ENCODE measurements around the gene ARPC2.

The ARPC2 gene

DNA sequence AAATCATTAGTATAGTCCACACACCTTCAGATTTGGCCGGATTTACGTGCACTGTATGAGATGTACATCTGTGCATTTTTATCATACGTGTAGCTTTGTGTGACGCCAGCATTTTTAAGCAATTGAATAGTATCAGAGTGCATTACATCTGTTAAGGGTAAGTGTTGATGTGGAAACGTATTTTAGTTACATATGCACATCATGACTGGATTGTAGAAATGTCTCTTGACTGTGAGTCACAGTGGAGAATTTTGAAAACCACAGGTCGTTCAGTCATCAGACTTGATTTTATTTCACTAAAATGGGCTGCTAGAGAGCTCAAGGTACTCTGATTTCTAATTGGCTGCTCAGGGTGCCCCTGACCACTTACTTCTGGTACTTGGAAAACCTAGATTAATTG lies 38.5 kb downstream of the ARPC2 start:
- peak; percentile 20 for DNase-seq (ENCODE audit: low spot score)

DNA sequence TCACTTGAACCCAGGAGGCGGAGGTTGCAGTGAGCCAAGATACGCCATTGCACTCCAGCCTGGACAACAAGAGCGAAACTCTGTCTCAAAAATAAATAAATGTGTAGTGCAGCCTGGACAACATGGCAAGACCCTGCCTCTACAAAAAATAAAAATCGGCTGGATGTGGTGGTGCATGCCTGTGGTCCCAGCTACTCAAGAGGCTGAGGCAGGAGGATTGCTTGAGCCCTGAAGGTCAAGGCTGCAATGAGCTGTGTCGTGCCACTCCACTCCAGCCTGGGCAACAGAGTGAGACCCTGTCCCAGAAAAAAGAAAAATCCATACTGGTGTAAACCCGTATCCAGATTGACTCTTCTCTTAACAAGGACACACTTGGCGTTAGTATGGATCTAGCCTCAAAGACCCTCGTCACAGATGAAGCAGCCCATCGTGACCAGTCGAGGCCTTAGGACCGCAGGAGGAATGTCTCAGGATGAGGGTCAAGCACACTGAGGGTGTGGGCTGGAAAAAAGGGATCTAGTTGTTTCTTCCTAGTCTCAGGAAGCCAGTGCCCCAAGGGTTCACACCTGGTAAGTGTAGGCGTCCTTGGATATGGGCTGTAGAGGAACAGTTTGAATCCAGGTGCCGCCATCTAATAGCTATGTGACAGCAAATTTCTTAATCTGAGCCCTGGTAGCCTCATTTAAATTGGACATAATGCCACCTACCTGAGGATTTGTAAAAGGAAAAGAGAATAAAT lies 39.8 kb downstream of the ARPC2 start:
- no peak for DNase-seq (ENCODE audit: low spot score)

DNA sequence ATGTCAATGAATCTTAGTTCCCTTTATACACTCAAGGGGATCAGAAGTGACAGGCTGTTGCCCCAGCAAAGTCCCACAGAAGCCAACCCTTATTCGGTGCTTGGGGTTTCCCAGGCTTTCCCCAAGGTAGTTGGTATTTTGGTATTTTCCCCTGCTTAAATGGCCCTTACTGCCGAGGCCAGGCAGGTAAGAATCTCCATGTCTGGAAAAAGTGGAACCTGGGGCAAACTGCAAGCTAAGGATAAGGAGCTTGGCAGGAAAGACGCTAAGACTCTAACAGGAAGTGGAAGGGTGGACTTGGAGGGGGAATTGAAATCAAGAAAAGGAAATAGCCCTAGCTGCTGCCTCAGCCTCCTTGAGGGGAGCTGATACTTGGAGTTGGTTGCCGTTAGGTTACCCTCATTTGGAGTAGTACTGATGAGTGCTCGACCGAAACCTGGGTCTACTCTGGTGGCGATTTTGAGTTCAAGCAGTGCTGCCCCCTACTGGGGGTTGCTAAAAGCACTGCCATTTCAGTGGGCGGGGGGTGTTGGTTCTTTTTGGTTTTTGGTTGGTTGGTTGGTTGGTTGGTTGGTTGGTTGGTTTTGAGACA lies 40.5 kb downstream of the ARPC2 start:
- DNase-seq (ENCODE audit: low spot score) = peak; percentile 55

DNA sequence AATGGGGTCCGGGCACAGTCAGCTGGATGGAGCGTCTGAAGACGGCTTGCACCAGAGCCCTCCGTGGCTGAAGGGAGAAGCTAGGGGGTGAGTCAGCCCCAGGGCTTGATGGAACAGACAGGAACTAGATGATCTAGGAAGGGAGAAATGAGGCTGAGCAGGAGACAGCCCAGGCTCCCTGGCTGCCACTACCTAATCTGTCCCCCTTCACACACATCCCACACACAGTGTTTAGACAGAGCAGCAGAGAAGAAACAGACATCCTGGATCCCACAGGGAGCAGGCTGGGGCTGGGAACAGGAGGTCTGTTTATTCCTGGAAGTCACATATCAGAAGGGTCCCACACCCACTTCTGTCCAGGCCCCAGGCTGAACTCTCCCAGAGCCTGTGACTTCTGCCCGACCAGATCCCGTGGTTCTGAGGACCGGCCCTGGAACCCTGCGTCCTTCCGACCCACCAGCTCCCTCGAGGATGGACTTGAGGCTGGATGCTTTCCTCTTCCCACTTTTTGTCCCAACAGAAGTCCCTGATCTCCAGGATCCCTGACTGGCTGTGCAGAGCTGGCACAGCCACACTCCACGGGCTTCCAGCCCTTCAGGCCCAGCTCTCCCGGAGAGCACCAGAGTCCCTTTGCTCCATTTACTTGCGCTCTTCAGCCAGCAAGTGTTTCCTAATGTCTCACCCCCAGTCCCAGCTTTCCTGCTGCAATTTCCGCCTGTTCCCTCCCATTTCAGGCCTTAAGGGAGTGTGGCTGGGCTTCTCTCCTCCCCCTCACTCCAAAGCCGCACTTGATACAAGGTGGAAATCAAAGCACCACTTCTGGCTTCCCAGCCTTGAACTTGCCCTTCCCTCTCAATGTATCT lies 42.3 kb downstream of the ARPC2 start:
- peak; percentile 82 for DNase-seq (ENCODE audit: low spot score)

DNA sequence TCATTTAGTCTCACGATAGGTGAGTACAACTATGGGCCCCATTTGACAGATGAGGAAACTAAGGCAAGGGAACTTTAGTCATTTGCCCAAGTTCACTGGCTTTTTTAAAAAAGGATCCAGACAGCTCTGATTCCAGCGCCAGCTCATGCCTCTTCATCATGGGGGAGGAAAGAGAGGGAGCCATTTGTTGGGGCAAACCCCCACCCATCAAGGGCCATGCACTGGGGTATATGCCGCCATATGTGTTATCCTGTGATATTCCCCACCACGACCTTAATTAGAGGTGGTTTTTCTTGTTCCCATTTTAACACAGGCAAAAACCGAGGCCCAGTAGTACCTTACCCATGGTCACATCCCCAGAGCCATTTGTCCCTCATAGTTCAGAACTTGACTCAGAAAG lies 43.2 kb downstream of the ARPC2 start:
- DNase-seq (ENCODE audit: low spot score) = no peak

DNA sequence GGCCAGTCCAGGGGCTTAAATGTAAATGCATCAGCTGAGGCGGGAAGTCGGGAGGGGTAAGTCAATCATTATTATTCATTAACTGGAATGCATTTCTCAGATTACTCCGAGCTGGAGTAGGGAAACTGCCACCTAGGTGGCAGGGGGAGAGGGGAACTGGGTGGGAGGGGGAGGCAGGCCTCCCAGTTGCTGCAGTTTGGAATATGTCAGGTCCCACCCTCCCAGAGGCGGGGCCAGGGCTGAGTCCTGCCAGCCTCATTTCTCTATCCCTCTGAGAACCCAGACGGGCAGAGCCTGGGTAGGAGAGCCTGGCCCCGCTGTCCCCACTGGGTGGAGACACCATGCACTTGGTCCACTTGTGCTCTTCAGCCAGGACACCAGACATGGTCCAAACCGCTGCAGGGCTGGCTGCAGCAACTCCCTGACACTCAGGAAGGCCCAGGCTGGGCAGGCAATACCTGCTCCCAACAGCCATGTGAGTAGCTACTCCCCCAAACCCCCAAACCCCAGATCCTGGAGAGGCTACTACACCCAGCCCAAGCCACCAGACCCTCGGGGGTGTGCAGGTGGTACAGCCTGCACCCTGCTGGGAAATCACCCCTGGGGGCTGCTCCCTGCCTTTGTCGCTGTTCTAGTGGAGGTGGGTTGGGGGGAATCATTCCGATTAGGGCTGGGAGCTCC lies 43.9 kb downstream of the ARPC2 start, which contains the start of gene GPBAR1:
TSS of gene GPBAR1 (plus strand) at position 274 of the 681 bp plus-strand sequence. CDS start 1,710 bp downstream, outside the sequence.
- no peak for DNase-seq (ENCODE audit: low spot score)

DNA sequence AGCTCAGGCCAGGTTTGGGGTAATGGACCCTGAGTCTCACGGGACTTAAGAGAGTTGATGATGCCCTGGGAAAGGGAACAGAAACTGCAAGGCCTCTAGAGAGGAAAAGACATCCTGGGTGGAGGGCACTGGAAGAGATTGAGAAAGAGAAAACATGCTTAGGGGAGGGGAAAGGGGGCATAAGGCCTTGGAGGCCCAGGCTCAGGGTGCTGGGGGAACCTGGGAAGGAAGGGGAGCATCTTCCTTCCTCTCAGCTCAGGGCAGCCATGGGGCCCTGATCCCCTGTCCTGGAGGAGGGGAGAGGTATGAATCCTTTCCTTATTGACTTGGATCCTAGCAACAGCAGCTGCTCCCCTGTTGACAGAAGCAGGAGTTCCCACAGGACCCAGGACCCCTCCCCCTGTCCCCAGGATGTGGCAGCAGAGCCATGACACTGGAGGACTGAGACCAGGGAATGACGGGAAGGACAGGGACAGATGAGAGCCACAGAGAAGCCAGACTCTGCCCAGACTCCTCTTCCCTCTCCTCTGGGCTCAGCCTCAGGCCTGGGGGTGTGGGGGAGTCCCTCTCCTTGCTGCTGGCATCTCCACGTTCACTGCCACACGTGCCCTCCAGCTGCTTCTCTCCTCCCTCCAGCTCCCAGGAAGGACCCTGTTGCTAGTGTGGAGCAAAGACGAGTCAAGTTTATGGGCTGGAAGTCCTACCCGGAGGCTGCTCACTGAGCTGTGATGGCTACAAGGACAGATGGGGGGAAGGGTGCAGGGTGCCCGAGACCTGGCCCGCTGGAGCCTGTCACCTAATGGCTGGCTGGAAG lies 44.6 kb downstream of the ARPC2 start:
- no peak for DNase-seq (ENCODE audit: low spot score)

DNA sequence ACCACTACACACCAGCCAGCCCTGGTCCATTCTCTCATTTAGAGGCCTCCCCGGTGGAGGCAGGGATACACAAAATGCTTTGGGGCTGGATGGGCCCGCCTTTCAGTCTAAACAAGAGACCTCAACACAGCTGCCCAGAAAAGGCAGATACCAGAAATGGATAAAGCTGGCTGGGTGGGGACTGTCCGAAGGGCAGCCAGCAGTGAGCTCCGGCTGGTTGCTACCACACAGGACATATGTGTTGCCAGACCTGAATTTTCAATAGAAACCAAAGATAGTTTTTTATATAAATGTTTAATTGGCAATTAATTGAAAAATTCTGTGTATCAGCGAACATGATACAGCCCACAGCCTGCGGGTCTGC lies 45.2 kb downstream of the ARPC2 start:
- no peak for DNase-seq (ENCODE audit: low spot score)

DNA sequence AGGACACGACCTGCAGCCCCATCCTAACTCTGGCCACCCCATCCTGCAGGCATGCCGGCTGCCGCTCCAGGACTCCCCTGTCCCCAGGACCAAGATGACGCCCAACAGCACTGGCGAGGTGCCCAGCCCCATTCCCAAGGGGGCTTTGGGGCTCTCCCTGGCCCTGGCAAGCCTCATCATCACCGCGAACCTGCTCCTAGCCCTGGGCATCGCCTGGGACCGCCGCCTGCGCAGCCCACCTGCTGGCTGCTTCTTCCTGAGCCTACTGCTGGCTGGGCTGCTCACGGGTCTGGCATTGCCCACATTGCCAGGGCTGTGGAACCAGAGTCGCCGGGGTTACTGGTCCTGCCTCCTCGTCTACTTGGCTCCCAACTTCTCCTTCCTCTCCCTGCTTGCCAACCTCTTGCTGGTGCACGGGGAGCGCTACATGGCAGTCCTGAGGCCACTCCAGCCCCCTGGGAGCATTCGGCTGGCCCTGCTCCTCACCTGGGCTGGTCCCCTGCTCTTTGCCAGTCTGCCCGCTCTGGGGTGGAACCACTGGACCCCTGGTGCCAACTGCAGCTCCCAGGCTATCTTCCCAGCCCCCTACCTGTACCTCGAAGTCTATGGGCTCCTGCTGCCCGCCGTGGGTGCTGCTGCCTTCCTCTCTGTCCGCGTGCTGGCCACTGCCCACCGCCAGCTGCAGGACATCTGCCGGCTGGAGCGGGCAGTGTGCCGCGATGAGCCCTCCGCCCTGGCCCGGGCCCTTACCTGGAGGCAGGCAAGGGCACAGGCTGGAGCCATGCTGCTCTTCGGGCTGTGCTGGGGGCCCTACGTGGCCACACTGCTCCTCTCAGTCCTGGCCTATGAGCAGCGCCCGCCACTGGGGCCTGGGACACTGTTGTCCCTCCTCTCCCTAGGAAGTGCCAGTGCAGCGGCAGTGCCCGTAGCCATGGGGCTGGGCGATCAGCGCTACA lies 45.9 kb downstream of the ARPC2 start:
- no peak for DNase-seq (ENCODE audit: low spot score)

DNA sequence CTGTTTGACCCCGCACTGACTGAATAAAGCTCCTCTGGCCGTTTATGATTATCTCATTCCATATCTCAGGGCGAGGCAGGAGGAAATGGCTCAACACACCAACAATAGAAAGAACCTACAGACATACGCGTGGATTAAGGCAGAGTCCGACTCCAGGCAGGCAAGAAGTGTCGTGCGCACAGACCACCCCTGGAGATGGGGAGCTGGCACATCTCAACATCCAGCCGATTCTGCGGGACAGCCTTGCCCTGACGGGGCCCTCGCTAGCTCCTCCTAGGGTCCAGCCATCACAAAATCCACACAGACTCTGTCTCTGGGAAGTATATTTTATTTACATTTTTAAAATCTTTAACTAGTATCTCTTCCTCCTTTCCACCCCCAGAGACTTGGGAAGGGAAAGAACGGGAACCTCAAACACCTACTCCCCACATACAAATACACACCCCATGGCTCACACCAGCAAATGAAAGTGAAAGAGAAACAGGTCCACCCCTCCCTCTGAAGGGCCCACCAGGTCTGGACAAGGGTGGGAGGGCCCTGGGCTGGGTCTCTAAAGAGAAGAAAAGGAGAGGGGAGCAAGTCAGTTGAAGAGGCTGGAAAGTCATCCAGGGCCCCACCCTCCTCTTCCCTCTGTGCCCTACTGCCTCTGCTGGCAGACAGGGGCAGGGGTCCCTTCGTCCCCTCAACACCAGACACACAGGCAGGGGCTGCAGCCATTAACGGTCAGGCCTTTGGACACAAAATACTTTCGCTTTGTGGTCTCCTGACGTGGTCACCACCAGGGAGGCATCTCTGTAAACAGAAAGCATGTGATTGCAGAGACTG lies 47.0 kb downstream of the ARPC2 start:
- DNase-seq (ENCODE audit: low spot score) = no peak

DNA sequence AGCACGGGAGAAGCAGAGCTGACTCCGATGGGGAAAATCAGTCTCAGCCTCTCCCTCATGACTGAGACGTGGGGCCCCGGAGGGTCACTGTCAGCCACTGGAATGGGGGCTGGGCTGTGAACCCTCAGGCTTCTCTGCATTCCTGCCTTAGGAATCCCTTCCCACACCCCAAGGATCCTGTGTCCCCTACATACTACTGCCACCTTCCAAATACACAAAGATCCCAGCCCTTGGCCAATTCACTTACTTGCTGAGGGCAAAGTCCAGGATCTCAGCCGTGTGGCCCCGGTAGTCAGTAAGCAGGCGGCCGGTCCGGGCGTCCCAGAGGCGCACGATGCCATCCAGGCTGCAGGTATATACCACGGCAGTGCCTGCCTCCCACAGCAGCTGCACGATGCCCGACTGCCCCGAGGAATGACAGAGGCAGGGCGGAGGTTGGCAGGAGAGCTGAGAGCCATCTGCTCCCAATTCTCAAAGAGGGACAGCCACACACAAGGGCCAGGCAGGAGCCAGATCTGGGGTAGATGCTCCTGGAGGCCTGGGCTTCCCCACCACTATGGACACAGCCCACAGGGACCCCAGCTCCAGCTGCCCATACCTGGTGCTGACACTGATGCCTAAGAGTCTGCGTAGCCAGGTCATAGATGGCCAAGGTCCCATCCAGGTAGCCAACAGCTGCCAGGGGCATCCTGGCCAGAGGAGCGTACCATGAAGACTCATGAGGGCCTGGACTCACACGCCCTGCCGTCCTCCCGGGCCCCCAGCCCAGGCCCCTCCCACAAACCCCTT lies 48.0 kb downstream of the ARPC2 start:
- no peak for DNase-seq (ENCODE audit: low spot score)

DNA sequence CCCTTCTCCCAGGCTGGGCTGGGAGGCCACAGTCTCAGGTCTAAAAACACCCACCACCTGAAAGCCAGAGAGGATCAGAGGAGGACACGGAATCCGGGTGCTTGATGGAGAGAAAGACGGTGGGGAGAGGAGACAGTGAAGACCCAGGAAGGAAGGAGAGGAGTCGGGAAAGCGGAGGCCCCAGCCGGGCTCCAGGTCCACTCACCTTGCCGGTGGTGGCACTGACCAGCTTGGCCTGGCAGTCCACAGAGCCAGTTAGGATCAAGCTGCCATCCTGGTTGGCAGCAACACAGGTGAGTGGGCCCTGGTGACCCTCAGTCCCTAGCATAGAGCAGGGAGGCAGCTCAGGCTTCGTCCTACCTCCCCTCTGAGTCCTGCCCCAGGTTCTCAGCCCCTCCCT lies 48.6 kb downstream of the ARPC2 start:
- no peak for DNase-seq (ENCODE audit: low spot score)

DNA sequence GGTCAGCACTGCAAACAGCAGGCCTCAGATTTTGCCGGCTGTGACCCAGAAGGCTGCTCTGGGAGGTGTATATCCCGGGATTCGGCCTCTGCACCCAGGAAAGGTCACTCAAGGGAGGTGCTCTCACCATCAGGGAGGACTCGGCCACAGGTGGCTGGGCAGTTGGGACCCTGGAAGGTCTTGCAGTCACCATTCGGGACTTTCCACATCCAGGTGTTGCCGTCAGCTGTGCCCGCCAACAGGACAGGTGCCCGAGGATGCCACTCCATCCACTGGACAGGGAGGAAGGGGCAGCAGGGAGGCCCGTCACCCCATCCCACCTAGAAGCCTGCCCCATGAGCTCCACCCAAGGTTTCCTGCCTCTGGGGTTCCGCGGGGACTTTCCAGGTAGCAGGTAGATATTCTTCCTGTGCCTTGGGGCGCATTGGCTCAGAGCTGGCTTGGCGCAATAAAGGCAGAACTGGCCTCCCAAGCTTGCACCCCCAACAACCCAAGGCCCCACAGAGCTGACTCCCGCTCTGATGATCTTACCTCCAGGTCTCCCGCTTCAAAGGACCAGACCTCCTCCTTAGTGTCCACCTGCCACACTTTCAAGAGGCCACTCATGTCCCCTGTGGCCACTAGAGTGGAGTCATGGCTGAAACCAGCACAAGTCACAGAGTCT lies 49.5 kb downstream of the ARPC2 start:
- no peak for DNase-seq (ENCODE audit: low spot score)

DNA sequence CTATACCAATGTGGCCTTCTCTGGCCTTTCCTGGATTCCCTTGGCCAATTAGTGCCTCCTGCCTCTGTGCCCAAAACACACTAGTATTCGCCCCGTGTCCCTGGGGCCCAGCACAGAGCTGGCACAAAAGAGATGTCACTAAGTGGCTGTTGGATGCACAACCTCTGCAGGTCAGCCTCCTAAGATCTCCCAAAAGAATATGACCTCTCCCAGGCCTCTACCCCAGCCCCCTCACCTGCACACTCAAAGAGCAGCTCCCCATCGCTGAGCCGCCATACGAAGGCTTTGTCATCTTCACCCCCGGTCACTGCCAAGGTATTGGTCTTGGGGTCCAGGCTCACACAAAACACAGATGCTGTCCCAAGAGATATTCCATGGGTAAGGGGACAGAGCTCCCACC lies 50.3 kb downstream of the ARPC2 start:
- no peak for DNase-seq (ENCODE audit: low spot score)

DNA sequence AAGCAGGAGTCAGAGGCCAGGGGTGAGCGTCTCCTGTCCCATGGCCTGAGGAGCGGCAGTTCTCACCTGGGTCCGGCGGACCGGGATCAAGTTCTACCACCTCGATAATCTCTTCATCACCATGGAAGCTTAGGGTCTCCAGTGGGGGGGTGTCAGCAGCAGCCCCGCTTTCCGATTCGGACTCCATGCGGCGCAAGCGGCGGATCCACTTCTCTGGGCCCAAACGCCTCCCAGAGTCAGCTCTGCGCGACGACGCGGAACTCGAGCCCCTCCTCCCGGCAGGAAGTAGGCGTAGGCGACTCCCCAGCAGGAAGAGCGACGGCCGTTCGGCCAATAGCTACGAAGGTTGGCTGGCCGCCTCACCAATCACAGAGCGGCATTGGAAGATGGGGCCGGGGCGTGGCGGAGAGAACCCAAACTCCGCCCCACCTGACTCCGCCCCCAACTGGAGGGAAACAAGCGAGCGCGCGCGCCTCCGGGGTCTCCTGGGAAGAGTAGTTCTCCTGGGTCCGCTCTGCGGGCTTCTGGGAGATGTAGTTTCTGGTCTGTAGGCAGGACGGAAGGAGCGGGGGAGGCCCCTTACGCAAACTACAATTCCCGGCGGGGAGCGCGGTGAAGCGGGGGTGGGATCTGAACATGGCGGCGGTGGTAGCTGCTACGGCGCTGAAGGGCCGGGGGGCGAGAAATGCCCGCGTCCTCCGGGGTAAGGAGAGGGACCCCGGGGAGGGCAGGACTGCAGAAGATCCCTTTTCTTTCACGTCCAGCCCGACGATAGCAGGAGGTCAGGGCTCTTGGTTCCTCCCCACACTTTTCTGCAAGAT lies 53.1 kb downstream of the ARPC2 start, which contains the start of the genes AAMP and PNKD:
TSS of gene AAMP (minus strand) at position 238 of the 821 bp plus-strand sequence. CDS start at position 187, 51 bp downstream.
TSS of gene PNKD (plus strand) at position 620 of the 821 bp plus-strand sequence. CDS start at position 637, 17 bp downstream.
- DNase-seq (ENCODE audit: low spot score) = peak; percentile 100

DNA sequence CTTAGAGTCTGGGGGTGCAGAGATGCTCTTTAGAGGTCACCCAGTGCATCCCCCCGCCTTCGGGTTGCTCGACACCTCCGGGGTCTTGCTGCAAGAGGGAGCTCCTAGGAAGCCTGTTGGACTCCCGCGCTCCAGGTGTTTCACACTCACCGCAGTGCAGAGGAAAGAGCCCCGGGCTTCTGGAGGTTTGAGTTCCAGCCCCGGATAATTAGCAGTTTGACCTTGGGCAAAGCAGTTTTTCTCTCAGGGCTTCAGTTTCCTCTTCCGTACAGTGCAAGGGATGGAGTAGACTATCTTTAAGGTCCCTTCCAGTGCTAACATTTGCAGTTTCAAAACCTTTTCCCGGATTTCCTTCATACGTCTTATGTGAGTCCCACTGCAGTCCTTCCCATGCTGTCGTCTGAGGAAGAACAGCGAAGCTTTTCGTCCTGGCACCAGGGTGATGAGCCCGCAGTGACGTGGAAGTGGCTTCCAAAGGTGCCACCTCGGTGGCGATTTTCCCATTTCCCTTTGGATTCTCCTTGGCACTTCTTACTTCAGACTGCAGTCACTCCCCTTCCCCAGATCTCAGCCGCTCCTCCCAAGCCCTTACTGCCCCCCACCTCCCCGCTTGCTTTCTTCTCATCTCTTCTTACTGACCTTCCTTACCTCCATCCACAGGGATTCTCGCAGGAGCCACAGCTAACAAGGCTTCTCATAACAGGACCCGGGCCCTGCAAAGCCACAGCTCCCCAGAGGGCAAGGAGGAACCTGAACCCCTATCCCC lies 53.9 kb downstream of the ARPC2 start:
- DNase-seq (ENCODE audit: low spot score) = no peak
